Stimulated activated naive B cell treated with anti-CD40 and anti-IgM and Interleukin-4, amounts not matched to agents 10 μg/mL and 1 μg/mL and 100 μg/mL, for 72 hours (primary cell): ENCODE measurements around the gene PLA2G4E.

Source experiments
- ATAC-seq, 2 donors: fragments of 150-1000 bp; cut with Tn5 transposase; replicated peaks; 2 replicates each; pipeline ENCODE4 v1.10.0; 2021; ENCODE audit warnings: moderate library complexity in 1 of 2
- DNase-seq: peaks from one replicate; pipeline ENCODE4 v3.0.0; 2021
- H3K27ac Mint-ChIP-seq: one replicate; pipeline ENCODE4 v1.8.0; 2022; ENCODE audit warnings: mild to moderate bottlenecking, mixed read lengths
- H3K27me3 Mint-ChIP-seq, 2 donors: one replicate each; pipeline ENCODE4 v1.8.0; 2022; ENCODE audit warnings: mixed read lengths in 2 of 2
- H3K36me3 Mint-ChIP-seq, 2 donors: one replicate each; pipeline ENCODE4 v1.8.0; 2022; ENCODE audit warnings: mixed read lengths in 2 of 2, mild to moderate bottlenecking in 1 of 2
- H3K4me1 Mint-ChIP-seq, 2 donors: one replicate each; pipeline ENCODE4 v1.8.0; 2022; ENCODE audit warnings: mixed read lengths in 2 of 2, mild to moderate bottlenecking in 1 of 2
- H3K4me3 Mint-ChIP-seq, 2 donors: one replicate each; pipeline ENCODE4 v1.8.0; 2022; ENCODE audit warnings: mild to moderate bottlenecking in 2 of 2, mixed read lengths in 2 of 2, moderate library complexity in 1 of 2
- H3K9me3 Mint-ChIP-seq, 2 donors: one replicate each; pipeline ENCODE4 v1.8.0; 2022; ENCODE audit warnings: mixed read lengths in 2 of 2, mild to moderate bottlenecking in 1 of 2

PLA2G4E gene

GRCh38 chr15:42020713-42021273 is at the start of gene PLA2G4E:
Gene PLA2G4E (minus strand): TSS chr15:42021042. CDS start chr15:42021030, 12 bp downstream.
- no peaks in the 10 kb centered on the region for H3K4me1 Mint-ChIP-seq
- H3K9me3 Mint-ChIP-seq: no peaks in the 10 kb centered on the region
- H3K27me3 Mint-ChIP-seq: peaks cover 13 to 14% of the 10 kb centered on the region in 2 donors
- H3K27ac Mint-ChIP-seq: peak within 1 kb of the TSS; percentile 80
- ATAC-seq (no peak), DNase-seq (no peak)
- H3K4me3 Mint-ChIP-seq: no peak within 1 kb of the TSS
- H3K36me3 Mint-ChIP-seq: no peaks in the 10 kb centered on the region

GRCh38 chr15:42070279-42070975 is 49.6 kb upstream of the PLA2G4E start:
- no peak overlapping the region for H3K27ac Mint-ChIP-seq
- DNase-seq: no peak
- no peak for ATAC-seq
- H3K9me3 Mint-ChIP-seq: peaks cover 5 to 7% of the 10 kb centered on the region in 2 donors
- peaks cover 23 to 32% of the 10 kb centered on the region in 2 donors for H3K27me3 Mint-ChIP-seq
- H3K4me3 Mint-ChIP-seq: no peak overlapping the region
- H3K4me1 Mint-ChIP-seq: peaks cover 0 to 2% of the 10 kb centered on the region in 2 donors
- peaks cover 0 to 4% of the 10 kb centered on the region in 2 donors for H3K36me3 Mint-ChIP-seq

- ATAC-seq: no peak
- Mint-ChIP-seq H3K4me1 (peaks cover 0 to 2% of the 10 kb centered on the region in 2 donors), H3K4me3 (no peak overlapping the region), H3K9me3 (peaks cover 5 to 7% of the 10 kb centered on the region in 2 donors), H3K27me3 (peaks cover 25 to 34% of the 10 kb centered on the region in 2 donors), H3K27ac (no peak overlapping the region), H3K36me3 (peaks cover 0 to 4% of the 10 kb centered on the region in 2 donors)
- no peak for DNase-seq
These were observed 48.8 kb upstream of the PLA2G4E start for GRCh38 chr15:42069496-42070278.

GRCh38 chr15:42069025-42069424 is 48.2 kb upstream of the PLA2G4E start:
- no peak for ATAC-seq
- H3K36me3 Mint-ChIP-seq: peaks cover 0 to 4% of the 10 kb centered on the region in 2 donors
- peaks cover 0 to 2% of the 10 kb centered on the region in 2 donors for H3K4me1 Mint-ChIP-seq
- peaks cover 27 to 34% of the 10 kb centered on the region in 2 donors for H3K27me3 Mint-ChIP-seq
- no peak for DNase-seq
- no peak overlapping the region for H3K4me3 Mint-ChIP-seq
- H3K9me3 Mint-ChIP-seq: peaks cover 5 to 7% of the 10 kb centered on the region in 2 donors
- H3K27ac Mint-ChIP-seq: no peak overlapping the region

GRCh38 chr15:42068601-42069000 is 47.8 kb upstream of the PLA2G4E start:
- Mint-ChIP-seq H3K27ac (no peak overlapping the region), H3K4me1 (peaks cover 0 to 2% of the 10 kb centered on the region in 2 donors), H3K36me3 (peaks cover 0 to 4% of the 10 kb centered on the region in 2 donors), H3K4me3 (no peak overlapping the region), H3K27me3 (peaks cover 31 to 38% of the 10 kb centered on the region in 2 donors), H3K9me3 (peaks cover 5 to 7% of the 10 kb centered on the region in 2 donors)
- ATAC-seq (no peak), DNase-seq (no peak)

- H3K27me3 Mint-ChIP-seq: peaks cover 37 to 45% of the 10 kb centered on the region in 2 donors
- H3K36me3 Mint-ChIP-seq: peaks cover 0 to 4% of the 10 kb centered on the region in 2 donors
- no peak for DNase-seq
- H3K27ac Mint-ChIP-seq: no peak overlapping the region
- ATAC-seq: no peak
- H3K4me3 Mint-ChIP-seq: no peak overlapping the region
- H3K4me1 Mint-ChIP-seq: peaks cover 0 to 2% of the 10 kb centered on the region in 2 donors
- peaks cover 5 to 7% of the 10 kb centered on the region in 2 donors for H3K9me3 Mint-ChIP-seq
These were observed 46.0 kb upstream of the PLA2G4E start for GRCh38 chr15:42066764-42067415.

- Mint-ChIP-seq H3K9me3 (peaks cover 5 to 7% of the 10 kb centered on the region in 2 donors), H3K27me3 (peaks cover 31 to 35% of the 10 kb centered on the region in 2 donors), H3K27ac (no peak overlapping the region), H3K36me3 (peaks cover 0 to 4% of the 10 kb centered on the region in 2 donors), H3K4me1 (peaks cover 0 to 2% of the 10 kb centered on the region in 2 donors), H3K4me3 (no peak overlapping the region)
- no peak for ATAC-seq
- DNase-seq: no peak
These were observed 44.6 kb upstream of the PLA2G4E start for GRCh38 chr15:42065468-42065867.

- peaks cover 0 to 4% of the 10 kb centered on the region in 2 donors for H3K36me3 Mint-ChIP-seq
- DNase-seq: no peak
- no peak for ATAC-seq
These were observed 44.2 kb upstream of the PLA2G4E start for GRCh38 chr15:42065033-42065432.

GRCh38 chr15:42064271-42064670 is 43.4 kb upstream of the PLA2G4E start:
- peaks cover 5 to 7% of the 10 kb centered on the region in 2 donors for H3K9me3 Mint-ChIP-seq
- DNase-seq (no peak), ATAC-seq (no peak)
- H3K36me3 Mint-ChIP-seq: peaks cover 0 to 4% of the 10 kb centered on the region in 2 donors
- H3K27ac Mint-ChIP-seq: no peak overlapping the region
- peaks cover 28 to 35% of the 10 kb centered on the region in 2 donors for H3K27me3 Mint-ChIP-seq
- H3K4me1 Mint-ChIP-seq: peaks cover 0 to 2% of the 10 kb centered on the region in 2 donors
- H3K4me3 Mint-ChIP-seq: no peak overlapping the region

More at GRCh38 chr15:42065033-42065432, 44.2 kb upstream of the PLA2G4E start:
- H3K4me1 Mint-ChIP-seq: peaks cover 0 to 2% of the 10 kb centered on the region in 2 donors
- peaks cover 5 to 7% of the 10 kb centered on the region in 2 donors for H3K9me3 Mint-ChIP-seq
- H3K27ac Mint-ChIP-seq: no peak overlapping the region
- peaks cover 31 to 36% of the 10 kb centered on the region in 2 donors for H3K27me3 Mint-ChIP-seq
- H3K4me3 Mint-ChIP-seq: no peak overlapping the region

GRCh38 chr15:42063122-42063848 is 42.4 kb upstream of the PLA2G4E start:
- no peak overlapping the region for H3K4me3 Mint-ChIP-seq
- no peak for ATAC-seq
- peaks cover 5 to 7% of the 10 kb centered on the region in 2 donors for H3K9me3 Mint-ChIP-seq
- no peak for DNase-seq
- H3K27ac Mint-ChIP-seq: no peak overlapping the region
- peaks cover 27 to 35% of the 10 kb centered on the region in 2 donors for H3K27me3 Mint-ChIP-seq
- peaks cover 0 to 4% of the 10 kb centered on the region in 2 donors for H3K36me3 Mint-ChIP-seq
- peaks cover 0 to 2% of the 10 kb centered on the region in 2 donors for H3K4me1 Mint-ChIP-seq

- H3K27ac Mint-ChIP-seq: no peak overlapping the region
- peaks cover under 1 to 3% of the 10 kb centered on the region in 2 donors for H3K9me3 Mint-ChIP-seq
- H3K4me3 Mint-ChIP-seq: no peak overlapping the region
- no peak for DNase-seq
- H3K27me3 Mint-ChIP-seq: peaks cover 36 to 40% of the 10 kb centered on the region in 2 donors
- H3K4me1 Mint-ChIP-seq: peaks cover under 1 to 2% of the 10 kb centered on the region in 2 donors
- no peak for ATAC-seq
- no peaks in the 10 kb centered on the region for H3K36me3 Mint-ChIP-seq
These were observed 41.5 kb upstream of the PLA2G4E start for GRCh38 chr15:42062284-42062806.

GRCh38 chr15:42060797-42061196 is 40.0 kb upstream of the PLA2G4E start:
- Mint-ChIP-seq H3K4me3 (no peak overlapping the region), H3K4me1 (peaks cover 8 to 10% of the 10 kb centered on the region in 2 donors), H3K36me3 (no peaks in the 10 kb centered on the region), H3K27ac (no peak overlapping the region), H3K27me3 (peaks cover 42 to 44% of the 10 kb centered on the region in 2 donors), H3K9me3 (no peaks in the 10 kb centered on the region)
- ATAC-seq (no peak), DNase-seq (no peak)

GRCh38 chr15:42060477-42060763 is 39.6 kb upstream of the PLA2G4E start:
- ATAC-seq (no peak), DNase-seq (no peak)
- Mint-ChIP-seq H3K27ac (no peak overlapping the region), H3K9me3 (no peaks in the 10 kb centered on the region), H3K36me3 (no peaks in the 10 kb centered on the region), H3K4me3 (no peak overlapping the region), H3K27me3 (peaks cover 41 to 45% of the 10 kb centered on the region in 2 donors), H3K4me1 (peaks cover 8 to 10% of the 10 kb centered on the region in 2 donors)
